GM18951 (cell line): Measurements from ENCODE around the gene BCL2.

Source experiments
- POLR2A ChIP-seq: IDR thresholded peaks from 4 replicates; pipeline ENCODE4 v1.6.1; 2011; ENCODE audit warnings: mild to moderate bottlenecking; ENCODE audit not compliant: insufficient read length, insufficient read depth; ENCODE audit errors: extremely low read depth
- in situ Hi-C: fragments of 300-500 bp; cut with MboI; formaldehyde crosslinking; loops from one replicate; pipeline ENCODE4 v1.12.0; 2022; ENCODE audit warnings: low sequenced_read_pairs, mixed read lengths, inconsistent platforms; ENCODE audit not compliant: unreplicated experiment

Gene BCL2

GRCh38 chr18:63162271-63163014, 157.1 kb downstream of the BCL2 start:
- in situ Hi-C loops, result no loop called here
- peak; percentile 54 for TF ChIP-seq POLR2A

- in situ Hi-C loops, result no loop called here
These were observed 157.8 kb downstream of the BCL2 start for GRCh38 chr18:63161761-63162195.

DNA sequence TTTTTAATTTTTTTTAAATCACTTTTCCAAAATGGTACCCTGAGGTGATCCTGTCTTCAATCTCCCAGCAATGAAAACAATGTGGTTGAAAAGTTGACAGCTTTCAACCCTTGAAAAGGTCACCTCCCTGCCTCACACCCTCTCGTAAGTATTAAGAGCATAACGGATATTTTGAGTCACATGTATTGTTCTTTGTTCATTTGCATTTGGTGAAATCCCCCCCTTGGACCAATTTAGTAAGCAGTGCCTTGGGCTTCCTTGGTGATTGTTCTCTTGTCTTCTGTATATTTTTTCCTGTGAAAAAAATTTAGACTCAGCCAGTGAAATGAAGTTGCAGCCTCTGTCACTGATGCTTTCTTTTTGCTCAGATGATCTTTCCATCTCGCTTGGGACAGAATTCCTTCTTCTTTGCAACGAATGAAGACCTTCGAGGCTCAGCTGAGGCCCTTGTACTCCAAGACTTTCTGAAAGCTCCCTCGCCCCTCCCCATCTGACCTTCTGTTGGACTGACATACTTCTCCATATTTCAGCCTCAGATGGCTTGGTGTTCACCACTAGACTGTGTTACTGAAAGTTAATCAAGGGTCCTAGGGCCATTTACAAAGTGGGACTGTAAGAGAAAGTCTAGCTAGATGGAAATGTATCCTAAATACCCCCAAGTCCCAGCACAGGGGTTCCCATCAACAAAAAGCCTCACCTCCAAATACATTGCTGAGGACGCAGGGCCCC, 158.4 kb downstream of the BCL2 start:
- TF ChIP-seq POLR2A, result peak; percentile 45
- in situ Hi-C loops, result no loop called here

More at GRCh38 chr18:63161761-63162195, 157.8 kb downstream of the BCL2 start:
- TF ChIP-seq POLR2A, result no peak

- peak; percentile 36 for TF ChIP-seq POLR2A
- in situ Hi-C loops, result no loop called here
These were observed 159.2 kb downstream of the BCL2 start for GRCh38 chr18:63160172-63160995.

- in situ Hi-C loops, result no loop called here
- peak; percentile 26 for TF ChIP-seq POLR2A
These were observed 160.0 kb downstream of the BCL2 start for GRCh38 chr18:63159590-63159989.

GRCh38 chr18:63158676-63159291, 160.8 kb downstream of the BCL2 start:
- peak; percentile 62 for TF ChIP-seq POLR2A
- in situ Hi-C loops, result no loop called here

DNA sequence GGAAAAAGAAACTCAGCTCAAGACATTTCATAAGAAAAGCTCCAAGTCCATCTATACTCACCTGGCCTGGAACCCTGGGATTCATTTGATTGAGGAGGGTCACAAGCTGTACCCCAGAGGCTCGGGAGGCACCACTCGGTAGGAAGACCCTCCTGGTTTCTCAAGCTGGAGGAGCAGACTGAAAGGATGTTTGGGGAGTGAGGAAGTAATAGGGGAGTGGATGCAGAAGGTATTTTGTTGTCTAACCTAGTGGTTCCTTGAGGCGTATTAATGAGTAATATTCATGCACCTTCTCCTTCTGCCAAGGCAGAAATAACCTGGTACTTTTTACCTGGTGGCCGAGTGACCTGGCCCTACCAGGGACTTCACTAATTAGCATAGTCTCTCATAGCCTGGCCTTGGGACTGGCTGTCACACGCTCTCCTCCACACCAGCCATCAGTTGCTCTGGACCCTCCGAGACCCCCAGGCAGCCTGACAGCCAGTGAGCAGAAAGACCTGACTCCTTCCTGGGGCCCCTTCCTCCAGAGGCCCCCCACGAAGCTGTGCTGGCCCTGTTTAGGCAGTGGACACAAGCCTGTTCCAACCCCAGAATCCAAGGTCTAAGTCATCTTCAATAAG, 161.4 kb downstream of the BCL2 start:
- peak; percentile 46 for TF ChIP-seq POLR2A
- in situ Hi-C loops, result no loop called here

GRCh38 chr18:63157293-63158011, 162.1 kb downstream of the BCL2 start:
- TF ChIP-seq POLR2A, result no peak
- in situ Hi-C loops, result no loop called here

- in situ Hi-C loops, result no loop called here
- peak; percentile 38 for TF ChIP-seq POLR2A
These were observed 163.4 kb downstream of the BCL2 start for GRCh38 chr18:63155910-63156773.

GRCh38 chr18:63155169-63155852, 164.3 kb downstream of the BCL2 start:
- peak; percentile 46 for TF ChIP-seq POLR2A
- in situ Hi-C loops, result no loop called here

DNA sequence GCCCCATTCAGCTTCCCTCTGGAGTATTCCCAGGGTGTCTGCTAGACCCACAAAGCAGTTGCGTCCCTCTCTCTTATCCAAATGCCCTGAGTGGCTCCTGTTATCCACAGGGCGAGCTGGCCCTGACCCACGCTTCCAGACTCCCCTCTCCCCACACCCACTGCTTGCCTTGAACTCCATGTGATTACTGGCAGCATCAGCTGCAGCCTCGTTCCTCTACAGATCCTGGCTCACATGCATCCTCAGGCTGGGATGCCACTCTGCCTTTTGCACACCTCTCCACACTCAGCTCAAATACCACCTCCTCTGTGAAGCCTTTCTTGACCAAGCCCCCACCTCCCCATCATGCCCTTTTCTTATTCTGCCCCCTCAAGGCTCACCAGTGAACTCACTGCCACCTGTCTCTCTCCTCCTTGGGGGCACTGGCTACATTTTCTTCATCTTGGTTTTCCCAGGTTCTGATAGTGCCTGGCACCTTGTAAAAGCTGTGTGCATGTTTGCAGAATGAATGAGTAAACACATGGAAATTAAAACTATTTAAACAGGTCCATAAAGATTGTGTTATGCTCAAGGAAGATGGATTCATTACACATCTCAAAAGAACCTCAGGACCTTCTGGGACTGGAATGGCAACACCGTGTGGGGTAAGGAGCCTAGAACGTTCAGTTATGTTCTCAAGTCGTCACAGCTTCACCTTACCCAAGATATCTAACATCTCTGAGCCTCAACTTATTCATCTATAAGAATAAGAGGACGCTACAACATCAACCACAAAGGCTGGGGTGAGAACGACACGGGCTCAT, 165.0 kb downstream of the BCL2 start:
- in situ Hi-C loops, result no loop called here
- no peak for TF ChIP-seq POLR2A
